Measurements from ENCODE around the gene LRIF1.

LRIF1 gene

GRCh38 chr1:110986407-110986891 lies 22.7 kb upstream of the LRIF1 start:
- no peak for DNase-seq (ENCODE audit: low read depth)

GRCh38 chr1:110982320-110982719 lies 18.6 kb upstream of the LRIF1 start:
- no peak for TF ChIP-seq CTCF (IDR thresholded peaks at IDR 0.05; ENCODE audit: low read depth, low read length, missing control alignments)
- DNase-seq (ENCODE audit: low read depth), result no peak
- H3K4me3 ChIP-seq (ENCODE audit: low read depth, low read length), result no peak overlapping the region

More at GRCh38 chr1:110986407-110986891, 22.7 kb upstream of the LRIF1 start:
- no peak for TF ChIP-seq CTCF (IDR thresholded peaks at IDR 0.05; ENCODE audit: low read depth, low read length, missing control alignments)
- no peak overlapping the region for H3K4me3 ChIP-seq (ENCODE audit: low read depth, low read length)

GRCh38 chr1:110979154-110979553 lies 15.4 kb upstream of the LRIF1 start:
- no peak for DNase-seq (ENCODE audit: low read depth)
- no peak overlapping the region for H3K4me3 ChIP-seq (ENCODE audit: low read depth, low read length)
- TF ChIP-seq CTCF (IDR thresholded peaks at IDR 0.05; ENCODE audit: low read depth, low read length, missing control alignments), result no peak

- DNase-seq (ENCODE audit: low read depth), result no peak
- TF ChIP-seq CTCF (IDR thresholded peaks at IDR 0.05; ENCODE audit: low read depth, low read length, missing control alignments), result no peak
Observed at GRCh38 chr1:110976089-110976488, 12.4 kb upstream of the LRIF1 start.

GRCh38 chr1:110975265-110975664 lies 11.5 kb upstream of the LRIF1 start:
- no peak for DNase-seq (ENCODE audit: low read depth)
- no peak overlapping the region for H3K4me3 ChIP-seq (ENCODE audit: low read depth, low read length)
- TF ChIP-seq CTCF (IDR thresholded peaks at IDR 0.05; ENCODE audit: low read depth, low read length, missing control alignments), result no peak

More at GRCh38 chr1:110976089-110976488, 12.4 kb upstream of the LRIF1 start:
- H3K4me3 ChIP-seq (ENCODE audit: low read depth, low read length), result no peak overlapping the region

GRCh38 chr1:110967256-110967655 lies 3.5 kb upstream of the LRIF1 start:
- no peak overlapping the region for H3K4me3 ChIP-seq (ENCODE audit: low read depth, low read length)
- DNase-seq (ENCODE audit: low read depth), result no peak
- no peak for TF ChIP-seq CTCF (IDR thresholded peaks at IDR 0.05; ENCODE audit: low read depth, low read length, missing control alignments)

- peak overlapping the region; percentile 64 for H3K4me3 ChIP-seq (ENCODE audit: low read depth, low read length)
- TF ChIP-seq CTCF (IDR thresholded peaks at IDR 0.05; ENCODE audit: low read depth, low read length, missing control alignments), result no peak
- no peak for DNase-seq (ENCODE audit: low read depth)
Observed at GRCh38 chr1:110964455-110964903, 757 bp upstream of the LRIF1 start.

Measured in GM12864 (cell line).